H1 (cell line): ENCODE results near the gene USP8.

Experiments
- BRCA1 ChIP-seq: IDR thresholded peaks from 2 replicates; pipeline ENCODE4 v1.6.1; 2012; ENCODE audit warnings: low read depth, low read length, improper control_type of control experiment
- EP300 ChIP-seq, 2 experiments: IDR thresholded peaks; 1 replicate in 1 of 2; 2 replicates in 1 of 2; pipeline ENCODE4 v1.6.1; 2011 to 2012; ENCODE audit warnings: low read depth in 2 of 2, low read length in 2 of 2, mild to moderate bottlenecking in 2 of 2, borderline replicate concordance in 1 of 2, inconsistent platforms in 1 of 2, moderate library complexity in 1 of 2
- RNF2 ChIP-seq: fragments of 200-900, 300-1000 bp; sonication (generic); IDR thresholded peaks from 2 replicates; pipeline ENCODE4 v1.7.1; 2016; ENCODE audit warnings: borderline replicate concordance, low read depth, mild to moderate bottlenecking, antibody characterized with exemption, low read length; ENCODE audit not compliant: poor library complexity, severe bottlenecking; ENCODE audit errors: missing control alignments
- TEAD4 ChIP-seq: IDR thresholded peaks from 2 replicates; pipeline ENCODE4 v1.6.1; 2012; ENCODE audit warnings: low read depth, low read length, inconsistent platforms, mixed read lengths
- TF ChIP-seq, protein P1 (sequence below), 3 experiments: IDR thresholded peaks; 1 replicate in 2 of 3; 2 replicates in 1 of 3; pipeline versions ENCODE4 v1.5.1 to v1.6.1; 2011; ENCODE audit warnings: low read length in 3 of 3, mild to moderate bottlenecking in 3 of 3, inconsistent platforms in 2 of 3, low read depth in 1 of 3, moderate library complexity in 1 of 3; ENCODE audit not compliant: insufficient read depth in 1 of 3; ENCODE audit errors: control extremely low read depth in 1 of 3

DNA sequence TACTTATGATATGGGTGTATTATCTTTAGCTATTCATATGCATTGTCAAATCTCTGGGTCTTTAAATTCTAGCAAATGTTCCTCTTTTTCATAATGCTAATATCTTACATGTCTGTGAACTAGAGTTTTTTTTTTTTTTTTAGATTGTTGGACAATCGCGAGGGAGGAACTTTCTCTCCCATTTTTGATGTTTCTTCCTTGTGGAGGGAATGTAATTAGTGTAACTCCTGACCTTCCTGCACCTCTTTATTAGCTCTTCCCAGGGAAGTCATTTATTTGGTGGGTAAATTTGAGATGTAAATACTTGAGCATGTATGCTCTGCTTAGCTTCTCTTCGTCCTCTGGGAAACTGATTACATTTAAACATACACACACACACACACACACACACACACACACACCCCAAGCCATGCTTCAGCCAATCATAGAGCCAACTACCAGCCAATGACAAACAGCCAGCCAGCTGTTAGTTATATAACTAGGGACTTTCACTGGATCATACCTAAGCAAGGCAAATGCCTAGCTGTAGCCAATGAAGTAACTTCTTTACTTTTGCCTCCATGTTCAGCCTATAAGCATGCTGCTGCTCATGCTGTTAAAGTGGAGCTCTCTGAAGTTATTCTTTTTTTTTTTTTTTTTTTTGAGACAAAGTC, 8.3 kb upstream of the USP8 start:
- TF ChIP-seq, protein P1, sequence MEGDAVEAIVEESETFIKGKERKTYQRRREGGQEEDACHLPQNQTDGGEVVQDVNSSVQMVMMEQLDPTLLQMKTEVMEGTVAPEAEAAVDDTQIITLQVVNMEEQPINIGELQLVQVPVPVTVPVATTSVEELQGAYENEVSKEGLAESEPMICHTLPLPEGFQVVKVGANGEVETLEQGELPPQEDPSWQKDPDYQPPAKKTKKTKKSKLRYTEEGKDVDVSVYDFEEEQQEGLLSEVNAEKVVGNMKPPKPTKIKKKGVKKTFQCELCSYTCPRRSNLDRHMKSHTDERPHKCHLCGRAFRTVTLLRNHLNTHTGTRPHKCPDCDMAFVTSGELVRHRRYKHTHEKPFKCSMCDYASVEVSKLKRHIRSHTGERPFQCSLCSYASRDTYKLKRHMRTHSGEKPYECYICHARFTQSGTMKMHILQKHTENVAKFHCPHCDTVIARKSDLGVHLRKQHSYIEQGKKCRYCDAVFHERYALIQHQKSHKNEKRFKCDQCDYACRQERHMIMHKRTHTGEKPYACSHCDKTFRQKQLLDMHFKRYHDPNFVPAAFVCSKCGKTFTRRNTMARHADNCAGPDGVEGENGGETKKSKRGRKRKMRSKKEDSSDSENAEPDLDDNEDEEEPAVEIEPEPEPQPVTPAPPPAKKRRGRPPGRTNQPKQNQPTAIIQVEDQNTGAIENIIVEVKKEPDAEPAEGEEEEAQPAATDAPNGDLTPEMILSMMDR (IDR thresholded peaks at IDR 0.05; ENCODE audit: control extremely low read depth in 1 of 3, insufficient read depth in 1 of 3, low read depth in 1 of 3, low read length in 3 of 3): no peak
- TF ChIP-seq TEAD4: no peak
- no peak for TF ChIP-seq EP300 (IDR thresholded peaks at IDR 0.05; ENCODE audit: borderline replicate concordance in 1 of 2, low read depth in 2 of 2, low read length in 2 of 2)
- TF ChIP-seq BRCA1: no peak
- TF ChIP-seq RNF2: no peak
